Limb (tissue), 2 donors: ENCODE data around the gene CALML5.

Experiments used
- DNase-seq, 2 donors: peaks; one replicate each; pipeline ENCODE4 v3.0.0-alpha.2; 2016; ENCODE audit errors: extremely low spot score in 2 of 2

Gene CALML5

DNA sequence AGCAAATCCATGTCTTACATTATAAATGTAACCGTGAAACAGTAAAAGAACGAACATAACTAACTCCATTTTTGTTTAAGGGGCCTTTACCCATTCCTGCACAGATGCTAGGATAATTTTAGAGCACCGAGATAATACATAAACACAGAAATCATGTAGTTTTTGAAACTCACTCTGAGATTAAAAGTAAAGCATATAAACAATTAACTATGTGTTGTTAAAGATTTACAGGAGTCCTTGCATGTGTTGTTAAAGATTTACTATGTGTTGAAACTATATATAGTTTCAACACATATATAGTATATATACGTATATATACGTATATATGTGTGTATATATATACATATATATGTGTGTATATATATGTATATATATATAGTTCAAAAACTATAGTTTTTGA lies 18.2 kb upstream of the CALML5 start:
- no peak for DNase-seq

DNA sequence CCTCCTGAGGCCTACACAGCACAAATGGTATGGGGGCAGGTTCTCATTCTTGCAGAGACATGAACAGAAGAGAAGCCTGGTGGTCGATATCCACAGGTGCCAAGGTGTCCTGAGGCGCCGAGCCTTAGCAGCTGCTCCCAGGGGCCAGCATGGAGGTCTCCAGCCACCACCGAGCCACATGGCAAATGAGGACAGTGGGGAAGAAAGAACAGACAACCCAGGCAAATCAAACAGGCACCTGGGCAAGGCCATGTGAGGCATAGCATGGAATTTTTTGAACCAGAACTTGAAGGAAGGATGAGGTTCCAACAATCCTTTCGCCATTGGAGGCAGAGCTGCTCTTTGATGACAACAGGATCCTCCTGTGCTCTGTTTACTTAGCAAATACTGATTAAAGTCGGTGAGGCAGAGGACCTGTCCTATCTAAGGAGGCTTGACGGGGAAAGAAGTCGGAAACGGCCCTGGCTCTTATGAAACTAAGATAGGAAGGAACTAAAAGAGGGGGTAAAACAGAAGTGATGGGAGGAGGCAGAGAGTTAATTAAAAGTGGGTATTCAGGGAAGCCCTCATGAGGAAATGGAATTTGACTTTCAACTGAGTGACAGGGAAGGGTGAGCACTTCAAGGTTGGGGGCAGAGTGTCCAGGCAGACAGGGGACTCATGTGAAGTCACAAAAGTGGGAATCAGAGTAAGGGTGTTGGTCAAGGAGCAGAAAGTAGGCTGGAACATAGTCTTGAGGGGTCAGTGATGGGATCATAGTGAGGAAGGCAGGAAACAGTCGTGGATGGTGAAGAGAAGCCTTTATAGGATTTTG lies 16.8 kb upstream of the CALML5 start:
- DNase-seq = no peak

DNA sequence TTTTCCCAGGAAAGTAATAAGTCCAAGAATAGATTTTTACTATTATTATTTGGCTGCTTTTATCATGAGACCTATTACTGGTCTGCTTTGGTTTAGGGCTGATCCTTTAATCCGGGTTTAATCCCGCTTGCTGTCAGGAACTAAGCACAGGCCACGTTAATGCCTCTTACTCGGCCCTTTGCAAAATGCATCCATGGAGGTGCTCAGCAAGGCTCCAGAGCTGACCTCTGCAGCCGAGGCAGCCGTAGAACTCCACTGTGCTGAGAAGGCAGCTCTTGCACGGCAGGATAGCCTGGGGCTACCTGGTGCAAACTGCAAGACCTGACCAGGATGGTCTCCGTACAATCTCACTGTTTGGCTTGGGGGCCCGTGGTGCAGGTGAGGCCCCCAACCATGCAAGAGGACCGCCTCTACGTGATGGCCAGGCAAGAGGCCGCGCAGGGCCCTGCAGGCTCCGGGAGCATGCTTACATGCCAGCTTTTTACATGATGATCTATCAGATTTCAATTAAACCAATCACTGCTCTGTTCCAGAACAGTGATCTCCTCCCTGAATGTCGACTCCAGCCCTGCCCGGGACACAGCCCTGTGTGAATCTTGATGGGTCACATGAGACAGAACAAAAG lies 15.0 kb upstream of the CALML5 start:
- no peak for DNase-seq

DNA sequence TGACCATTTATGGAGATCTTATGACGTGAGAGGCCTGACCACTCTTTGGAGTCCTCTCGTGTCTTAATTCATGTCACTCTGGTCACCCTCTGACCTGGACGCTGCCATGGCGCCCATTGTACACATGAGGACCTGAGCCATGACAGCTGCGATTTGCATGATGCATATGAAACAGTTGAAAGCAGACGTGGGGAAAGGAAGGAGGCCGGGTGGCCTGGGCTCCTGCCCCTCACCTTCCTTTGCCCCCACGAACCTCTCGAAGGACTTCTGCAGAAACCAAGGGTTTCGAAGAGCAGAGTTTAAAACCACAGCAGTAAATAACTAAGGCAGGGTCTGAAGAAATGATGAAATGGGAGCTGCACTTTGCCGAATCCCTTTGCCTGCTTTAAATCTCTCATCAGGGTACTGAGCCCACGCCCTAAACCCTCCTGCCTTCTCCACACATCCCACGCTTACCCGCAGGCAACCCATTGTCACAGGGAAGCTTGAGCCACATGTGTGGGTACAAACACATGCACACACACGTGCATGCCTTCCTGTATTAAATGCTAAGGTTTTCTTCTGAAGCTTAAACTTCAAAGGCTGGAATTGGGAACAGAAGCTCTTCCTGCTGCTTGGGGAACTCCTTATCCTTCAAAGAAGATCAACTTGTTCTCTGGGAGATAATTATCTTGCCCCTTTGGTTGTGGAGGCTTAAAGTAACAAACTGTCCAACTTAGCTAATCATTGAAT lies 13.7 kb upstream of the CALML5 start:
- no peak for DNase-seq

DNA sequence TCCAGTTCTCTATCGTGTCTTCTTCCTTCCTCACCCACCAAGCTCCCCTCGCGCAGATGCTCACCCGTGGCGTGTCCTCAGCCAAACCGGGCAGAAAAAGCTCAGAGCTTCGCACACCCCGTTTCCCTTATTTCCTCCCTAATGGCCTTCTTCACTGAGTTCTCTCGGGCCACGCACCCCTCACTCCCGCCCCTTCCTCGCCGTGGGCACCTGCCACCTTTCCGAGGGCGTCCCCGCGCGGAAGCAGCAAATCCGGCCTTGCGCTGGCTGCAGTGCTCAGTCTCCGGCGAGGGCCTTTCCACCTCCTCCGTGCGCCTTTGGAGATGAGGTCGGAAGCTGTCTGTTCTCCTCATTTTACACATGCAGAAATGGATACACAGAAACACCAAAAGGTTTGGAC lies 13.0 kb upstream of the CALML5 start:
- no peak for DNase-seq

DNA sequence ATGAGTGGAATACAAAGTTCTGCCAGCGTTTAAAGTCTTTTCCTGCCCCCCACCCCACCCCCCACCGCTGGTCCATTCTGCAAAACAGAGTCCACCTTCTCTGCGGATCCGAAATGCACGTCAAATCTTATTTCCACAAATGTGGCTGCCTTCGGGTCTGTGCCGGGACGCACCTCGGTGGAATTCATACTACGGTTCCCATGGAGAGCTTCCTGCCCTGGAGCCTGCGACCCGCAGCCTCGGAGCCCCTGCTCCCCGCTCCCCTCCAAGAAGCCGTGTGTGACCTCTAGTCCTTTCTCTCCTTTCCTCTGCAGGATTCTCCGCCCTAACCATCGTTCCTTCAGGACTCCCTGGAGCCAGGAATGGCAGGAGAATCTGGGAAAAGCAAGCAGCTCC lies 12.5 kb upstream of the CALML5 start:
- DNase-seq = no peak

DNA sequence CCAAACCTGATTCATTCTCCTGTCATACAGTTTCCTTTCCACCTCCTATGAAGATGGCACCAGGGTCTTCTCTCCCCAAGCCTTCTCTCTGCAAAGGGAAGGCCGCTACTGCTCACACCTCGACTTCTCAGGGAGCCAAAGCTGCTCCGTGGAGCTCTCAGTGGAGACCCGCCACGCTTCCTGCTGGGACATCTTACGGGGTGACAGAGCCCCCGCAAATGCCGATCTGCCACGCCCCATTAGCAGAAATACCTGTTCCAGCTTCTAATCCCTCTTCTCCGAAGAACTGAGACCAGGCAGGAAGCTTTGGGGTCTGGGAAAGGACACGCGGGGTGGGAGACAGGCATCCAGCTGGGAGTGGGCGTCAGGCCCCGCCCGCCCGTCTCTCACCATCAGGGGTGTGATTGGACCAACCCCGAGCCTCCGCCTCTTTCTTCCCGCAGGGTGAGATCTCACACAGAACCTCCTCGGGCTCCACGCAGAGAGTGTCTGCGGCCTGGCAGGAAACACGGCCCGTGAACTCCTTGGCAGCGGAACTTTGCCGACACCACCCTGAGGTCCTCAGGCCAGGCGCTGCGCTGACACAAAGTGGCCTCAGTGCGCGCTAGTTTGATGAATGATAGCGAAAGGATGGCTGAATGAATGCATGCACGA lies 12.0 kb upstream of the CALML5 start:
- DNase-seq = no peak

DNA sequence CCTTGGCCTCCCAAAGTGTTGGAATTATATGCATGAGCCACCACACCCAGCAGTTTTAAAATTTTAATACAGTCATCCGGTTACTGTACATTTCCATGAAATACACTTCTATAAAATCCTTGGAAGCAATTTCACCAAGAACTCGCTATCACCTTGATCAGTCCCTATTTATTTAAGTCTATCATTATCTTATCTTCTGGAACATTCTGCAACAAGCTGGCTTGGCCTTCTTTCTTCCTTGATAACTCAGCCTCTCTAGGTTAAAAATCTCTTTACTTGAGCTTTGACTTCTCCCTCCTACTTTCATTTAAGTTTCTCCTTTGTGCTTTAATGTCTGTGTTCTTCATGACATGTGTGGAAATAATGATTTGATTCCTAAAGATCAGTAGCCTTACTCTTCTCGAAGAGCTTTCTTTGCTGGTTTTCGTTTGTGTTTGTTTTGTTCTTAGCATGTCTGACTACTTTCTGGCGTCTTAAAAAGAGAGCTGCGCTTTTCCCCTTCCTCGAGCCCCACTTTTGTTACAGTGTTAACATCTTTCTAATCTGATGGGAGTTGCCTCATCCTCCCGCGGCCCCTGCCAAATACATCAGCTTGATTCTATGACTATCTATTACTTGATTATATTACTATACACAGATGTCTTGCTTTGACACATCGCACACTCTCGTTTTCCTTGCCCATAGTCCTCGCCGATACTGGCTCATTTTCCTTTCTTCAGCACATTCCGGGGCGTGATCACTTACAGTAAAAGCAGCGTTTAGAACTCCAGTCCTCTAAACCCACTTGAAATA lies 11.1 kb upstream of the CALML5 start:
- no peak for DNase-seq

DNA sequence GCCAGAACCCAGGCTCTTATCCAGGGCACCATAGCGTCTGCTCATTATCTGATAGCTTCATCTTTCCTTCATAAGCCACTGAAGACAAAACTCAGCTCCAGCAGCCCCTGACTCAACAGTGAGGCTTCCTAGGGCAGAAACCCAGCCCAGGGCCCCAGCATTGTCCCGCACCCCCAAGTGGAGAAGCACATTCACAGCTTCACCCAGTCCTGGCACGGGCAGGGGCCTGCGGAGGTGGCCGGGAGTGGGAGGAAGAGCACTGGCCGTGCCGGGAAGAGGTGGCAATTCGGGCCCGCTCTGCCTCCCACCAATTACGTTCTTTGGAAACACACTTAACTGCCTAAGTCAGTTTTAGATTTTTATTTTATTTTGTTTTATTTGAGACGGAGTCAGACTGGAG lies 10.3 kb upstream of the CALML5 start:
- no peak for DNase-seq

DNA sequence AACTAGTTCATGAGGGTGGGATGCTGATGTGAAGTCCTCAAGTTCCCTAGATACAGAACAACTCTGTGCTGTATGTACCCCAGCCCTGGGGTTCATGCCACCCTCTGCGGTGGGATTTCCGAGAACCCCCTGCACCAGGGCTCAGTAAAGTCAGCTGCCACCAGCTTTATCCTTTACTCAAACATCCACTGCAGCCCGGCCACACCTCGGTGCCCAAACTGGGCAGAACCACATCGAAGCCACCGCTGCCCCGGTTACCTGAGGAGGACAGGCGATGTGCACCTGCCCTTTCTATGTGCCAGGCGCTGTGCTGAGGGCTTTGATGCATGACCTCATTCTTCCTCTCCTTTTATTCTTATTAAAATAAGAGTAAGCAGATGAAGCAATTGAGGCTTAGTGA lies 9.9 kb upstream of the CALML5 start:
- DNase-seq = no peak

DNA sequence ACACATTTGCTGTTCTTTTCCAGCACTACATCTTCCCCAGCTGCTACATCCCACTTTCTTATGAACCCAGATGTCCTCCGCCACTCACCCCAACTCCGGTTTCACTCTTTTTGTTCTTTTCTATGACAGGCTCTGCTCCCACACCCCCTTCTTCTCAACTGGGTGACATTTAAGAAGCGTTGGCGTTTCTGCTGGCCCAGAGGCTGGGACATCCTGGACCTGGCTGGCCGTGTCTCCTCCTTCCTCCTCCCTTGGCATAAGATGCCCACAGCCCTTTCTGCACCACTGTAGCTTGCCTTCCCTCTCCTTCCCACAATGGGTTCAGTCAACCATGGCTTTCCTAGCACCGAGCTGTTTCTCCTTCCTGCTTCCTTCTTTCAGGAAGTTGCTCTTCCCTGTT lies 9.4 kb upstream of the CALML5 start:
- no peak for DNase-seq

DNA sequence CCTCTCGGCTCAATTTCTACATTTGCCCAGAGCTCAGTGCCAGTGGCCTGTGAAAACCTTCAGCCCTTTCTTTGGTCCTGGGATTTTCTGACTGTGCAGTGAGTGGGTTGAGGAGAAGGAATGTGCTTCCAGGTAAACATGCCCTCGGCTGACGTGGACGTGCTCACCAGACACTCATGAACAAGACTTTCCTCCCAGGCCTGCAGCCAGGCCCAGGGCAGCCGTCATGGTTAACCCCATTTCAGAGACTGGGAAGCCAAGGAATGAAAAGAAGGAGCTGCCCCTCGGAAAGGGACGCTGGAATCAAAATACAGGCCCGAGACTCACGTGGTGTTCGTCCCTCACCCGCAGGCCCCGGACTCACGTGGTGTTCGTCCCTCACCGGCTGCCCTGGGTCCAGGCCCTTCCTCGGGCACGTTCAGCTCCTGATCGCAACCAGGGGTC lies 8.8 kb upstream of the CALML5 start:
- DNase-seq = no peak

DNA sequence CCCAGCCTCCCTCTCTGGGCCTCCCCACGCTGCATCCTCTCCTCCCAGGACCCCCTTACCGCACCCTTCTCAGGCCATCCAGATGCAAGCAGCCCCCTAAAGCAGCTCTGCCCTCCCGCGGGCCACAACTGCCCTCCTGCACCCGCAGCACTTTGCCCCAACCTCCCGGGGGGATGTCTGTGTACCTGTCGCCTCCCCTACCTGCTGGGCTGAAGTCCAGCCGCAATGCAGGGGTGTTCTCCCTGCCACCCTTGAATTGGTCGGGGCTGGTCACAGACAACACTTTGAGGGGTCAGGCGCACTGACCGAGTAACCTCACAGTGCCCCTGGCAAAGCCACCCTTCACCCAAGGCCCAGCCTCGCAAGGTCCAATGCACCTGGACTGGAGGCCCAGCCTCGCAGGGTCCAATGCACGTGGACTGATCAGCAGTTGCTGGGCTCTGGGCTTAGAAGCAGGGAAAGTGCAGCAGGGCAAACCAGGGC lies 8.3 kb upstream of the CALML5 start:
- no peak for DNase-seq

DNA sequence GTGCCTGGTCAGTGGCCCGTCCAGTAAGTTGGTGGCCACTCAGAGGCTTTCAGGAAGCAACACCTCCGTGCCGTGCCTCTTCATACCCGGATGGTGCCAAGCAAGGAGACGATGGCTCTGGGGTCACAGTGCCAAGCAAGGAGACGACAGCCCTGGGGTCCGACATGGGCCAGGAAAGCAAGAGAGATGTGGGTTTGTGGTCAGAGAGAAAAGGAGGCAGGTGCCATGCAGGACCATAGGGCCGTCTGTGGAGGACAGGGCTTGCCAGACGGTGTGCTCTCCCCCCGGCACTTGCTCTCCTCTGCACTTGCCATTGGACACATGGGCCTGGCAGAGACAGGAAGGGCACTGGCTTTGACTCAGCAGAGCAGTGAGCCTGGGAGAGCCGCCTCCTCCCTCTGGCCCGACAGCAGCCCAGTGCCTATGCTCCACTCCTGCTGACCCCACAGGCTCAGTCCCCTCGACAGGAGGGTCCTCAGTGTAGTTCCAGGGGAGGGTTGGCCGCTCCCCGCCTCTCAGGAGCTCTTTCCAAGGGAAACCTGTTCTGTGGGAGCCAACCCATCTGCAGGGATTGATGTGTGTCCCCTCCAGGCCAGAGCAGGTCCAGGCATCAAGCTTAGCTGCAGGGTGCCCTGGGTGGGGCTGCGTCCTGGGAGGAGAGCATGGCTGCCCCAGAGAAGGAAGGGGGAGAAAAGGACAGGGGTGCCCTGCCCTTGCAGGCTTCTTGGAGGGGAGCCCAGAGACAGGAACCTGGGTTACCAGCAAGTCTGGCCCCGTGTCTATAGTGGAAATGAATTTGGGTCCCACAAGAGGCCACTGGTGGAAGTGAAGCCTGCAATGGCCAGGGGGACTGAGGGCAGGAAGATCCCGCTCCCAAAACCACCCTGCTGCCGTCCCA lies 7.6 kb upstream of the CALML5 start:
- no peak for DNase-seq

DNA sequence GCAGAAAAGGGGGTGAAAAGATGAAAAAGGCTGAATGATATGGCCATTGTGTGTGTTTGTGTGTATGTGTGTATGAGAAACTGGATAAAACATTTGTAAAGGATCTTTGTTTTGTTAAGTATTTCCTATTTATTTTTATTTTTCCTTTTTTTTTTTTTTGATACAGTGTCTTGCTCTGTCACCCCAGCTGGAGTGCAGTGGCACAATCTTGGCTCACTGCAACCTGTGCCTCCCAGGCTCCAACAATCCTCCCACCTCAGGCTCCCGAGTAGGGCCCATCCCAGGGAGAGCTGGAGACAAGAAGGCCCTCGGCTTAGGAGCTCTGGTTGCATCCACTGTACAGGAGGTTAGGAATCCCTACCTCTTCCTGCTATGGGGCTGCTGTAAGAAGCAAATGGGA lies 6.9 kb upstream of the CALML5 start:
- DNase-seq = no peak

DNA sequence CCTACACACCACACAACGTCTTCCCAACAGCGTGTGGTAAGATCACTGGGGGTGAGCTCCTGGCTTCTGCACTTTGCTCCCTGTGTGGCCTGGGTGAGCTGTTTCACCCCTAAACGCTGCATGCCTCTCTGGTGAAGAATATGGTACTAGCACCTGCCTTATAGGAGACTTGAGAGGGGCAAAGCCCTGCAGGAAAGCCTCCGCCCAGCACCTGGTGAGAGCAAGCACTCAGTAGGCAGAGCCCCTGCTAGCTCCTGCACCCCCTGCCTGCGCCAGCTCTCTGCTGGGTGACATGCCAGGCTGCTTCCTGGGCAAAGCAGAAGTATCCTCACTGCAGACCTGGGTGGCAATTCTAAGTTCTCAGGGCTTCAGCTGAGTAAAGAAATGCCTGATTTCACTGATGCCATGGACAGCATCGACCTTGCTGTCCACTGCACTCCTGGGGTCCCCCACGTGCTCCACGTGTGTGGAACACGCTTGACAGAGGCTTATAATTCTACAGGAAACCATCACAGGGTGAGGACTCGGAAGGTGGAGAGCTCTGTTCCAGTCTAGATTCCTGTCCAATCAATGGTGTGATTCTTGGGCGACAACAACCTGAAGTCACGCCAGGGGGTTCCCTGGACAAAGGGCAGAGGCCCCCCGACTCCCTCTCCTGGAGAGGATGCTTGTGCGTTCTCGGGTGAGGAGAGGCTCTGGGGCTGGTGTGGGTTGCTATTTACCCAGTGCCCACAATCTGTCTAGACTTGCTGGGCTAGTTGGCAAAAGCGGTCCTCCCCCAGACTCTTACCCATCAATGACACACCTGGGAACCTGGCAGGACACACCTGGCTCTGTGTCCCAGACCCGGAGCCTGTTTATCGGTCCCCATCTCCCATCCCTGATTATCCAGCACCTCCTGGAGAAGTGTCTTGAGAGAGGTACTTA lies 5.0 kb upstream of the CALML5 start:
- no peak for DNase-seq

DNA sequence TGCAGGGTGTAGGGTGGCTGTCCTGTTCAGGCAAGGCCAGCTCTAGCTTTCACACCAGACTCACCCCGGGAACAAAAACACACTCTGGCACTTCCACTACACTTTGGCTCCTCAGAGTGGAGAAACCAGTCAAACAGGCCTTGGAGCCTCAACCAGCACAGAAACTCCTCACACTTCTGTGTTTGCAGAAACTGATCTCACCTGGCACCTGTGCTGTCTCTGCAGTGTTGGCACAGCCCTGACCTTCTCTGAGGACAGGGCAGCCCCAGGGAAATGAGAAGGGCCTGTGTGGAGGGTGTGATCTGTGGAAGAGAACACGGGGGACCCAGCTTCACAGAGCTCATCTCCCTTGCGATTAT lies 4.1 kb upstream of the CALML5 start:
- no peak for DNase-seq

DNA sequence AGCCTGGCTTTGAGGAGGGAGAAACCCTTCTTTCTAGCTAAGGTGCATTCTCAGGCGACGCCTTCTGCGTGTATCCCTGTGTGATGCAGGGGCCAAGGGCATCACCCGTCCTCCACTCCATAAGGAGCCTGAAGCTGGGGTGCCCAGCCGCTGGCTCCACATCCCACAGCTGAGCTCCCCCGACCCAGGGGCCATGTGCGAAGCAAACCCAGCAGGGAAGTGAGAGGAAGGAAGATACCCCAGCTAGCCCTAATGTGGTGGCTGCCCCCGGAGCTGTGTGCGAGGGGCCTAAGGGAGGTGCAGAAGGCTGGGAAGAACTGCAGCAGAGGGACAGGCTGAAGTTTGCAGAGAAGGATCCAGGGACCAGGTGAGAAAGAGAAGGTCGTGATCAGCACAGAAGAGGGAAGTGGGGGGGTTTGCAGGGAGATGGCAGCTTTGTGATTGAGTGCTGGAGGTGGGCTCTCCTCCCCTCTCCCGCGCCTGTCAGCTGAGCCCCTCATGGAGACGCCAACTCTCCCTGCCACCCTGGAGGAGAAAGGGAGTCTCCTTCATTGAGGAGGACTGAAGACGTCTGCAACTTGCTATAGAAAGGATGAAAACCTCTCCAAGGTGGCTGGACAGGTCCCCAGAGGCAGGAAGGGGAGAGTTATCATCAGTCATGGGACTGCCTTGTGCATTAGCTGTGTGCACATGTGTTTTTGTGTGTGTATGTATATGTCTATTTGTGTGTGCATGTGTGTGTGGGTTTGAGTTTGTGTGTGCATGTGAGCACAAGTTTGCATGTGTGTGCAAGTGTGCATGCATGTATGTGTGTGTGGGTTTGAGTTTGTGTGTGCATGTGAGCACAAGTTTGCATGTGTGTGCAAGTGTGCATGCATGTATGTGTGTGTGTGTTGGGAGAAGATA lies 3.5 kb upstream of the CALML5 start:
- no peak for DNase-seq
